H9 (cell line): ENCODE measurements around the gene PTPRQ. TPM values are rescaled to one million over a fixed set of nuclear protein-coding genes. Genes with fewer than 3 reads are reported as not detected.

Source experiments
- DNase-seq: peaks from one replicate; pipeline ENCODE4 v3.0.0-alpha.2; 2017
- H2AFZ ChIP-seq: one replicate; pipeline ENCODE4 v1.6.1; 2013; ENCODE audit warnings: mild to moderate bottlenecking, low read length, control low read depth, moderate library complexity
- H2AK5ac ChIP-seq: 2 replicates; pipeline ENCODE4 v1.6.1; 2013; ENCODE audit warnings: low read length, control low read depth, mixed read lengths; ENCODE audit not compliant: insufficient read length
- H2BK120ac ChIP-seq: one replicate; pipeline ENCODE4 v1.6.1; 2013; ENCODE audit warnings: low read depth, mild to moderate bottlenecking, low read length, control low read depth, inconsistent platforms; ENCODE audit not compliant: poor library complexity, severe bottlenecking
- H2BK12ac ChIP-seq: 2 replicates; pipeline ENCODE4 v1.6.1; 2013; ENCODE audit warnings: low read length, control low read depth, mixed read lengths, low read depth; ENCODE audit not compliant: insufficient read length
- H2BK15ac ChIP-seq: 2 replicates; pipeline ENCODE4 v1.6.1; 2013; ENCODE audit warnings: low read depth, low read length, control low read depth
- H2BK20ac ChIP-seq: one replicate; pipeline ENCODE4 v1.6.1; 2013; ENCODE audit warnings: low read depth, mild to moderate bottlenecking, low read length, control low read depth, inconsistent platforms; ENCODE audit not compliant: poor library complexity, severe bottlenecking
- H2BK5ac ChIP-seq: 2 replicates; pipeline ENCODE4 v1.6.1; 2013; ENCODE audit warnings: low read length, control low read depth, mixed read lengths; ENCODE audit not compliant: insufficient read length
- H3K14ac ChIP-seq: 2 replicates; pipeline ENCODE4 v1.6.1; 2013; ENCODE audit warnings: low read length, control low read depth; ENCODE audit not compliant: insufficient read depth
- H3K18ac ChIP-seq: 2 replicates; pipeline ENCODE4 v1.6.1; 2013; ENCODE audit warnings: low read depth, mild to moderate bottlenecking, mixed read lengths, low read length, control low read depth; ENCODE audit not compliant: insufficient read length
- H3K23ac ChIP-seq: 2 replicates; pipeline ENCODE4 v1.6.1; 2013; ENCODE audit warnings: low read length, control low read depth, mixed read lengths, low read depth; ENCODE audit not compliant: insufficient read length
- H3K23me2 ChIP-seq: 2 replicates; pipeline ENCODE4 v1.6.1; 2013; ENCODE audit warnings: low read depth, mild to moderate bottlenecking, mixed read lengths, low read length, control low read depth; ENCODE audit not compliant: insufficient read length, poor library complexity, severe bottlenecking
- H3K27ac ChIP-seq: 2 replicates; pipeline ENCODE4 v1.5.1; 2013; ENCODE audit warnings: low read length, control low read depth, mixed read lengths, low read depth; ENCODE audit not compliant: insufficient read length
- H3K27me3 ChIP-seq: 2 replicates; pipeline ENCODE4 v1.6.1; 2013; ENCODE audit warnings: low read length, control low read depth, inconsistent platforms; ENCODE audit not compliant: insufficient read depth
- H3K4ac ChIP-seq: 2 replicates; pipeline ENCODE4 v1.6.1; 2013; ENCODE audit warnings: low read depth, mild to moderate bottlenecking, control low read depth, inconsistent platforms, low read length, moderate library complexity
- H3K4me1 ChIP-seq: 2 replicates; pipeline ENCODE4 v1.6.1; 2013; ENCODE audit warnings: low read length, control low read depth, inconsistent platforms; ENCODE audit not compliant: insufficient read depth
- H3K4me2 ChIP-seq: 2 replicates; pipeline ENCODE4 v1.6.1; 2013; ENCODE audit warnings: low read length, control low read depth, mixed read lengths; ENCODE audit not compliant: insufficient read length, insufficient read depth
- H3K56ac ChIP-seq: 2 replicates; pipeline ENCODE4 v1.6.1; 2013; ENCODE audit warnings: low read depth, mild to moderate bottlenecking, mixed read lengths, low read length, control low read depth; ENCODE audit not compliant: insufficient read length
- H3K79me1 ChIP-seq: 2 replicates; pipeline ENCODE4 v1.6.1; 2013; ENCODE audit warnings: low read depth, mild to moderate bottlenecking, moderate library complexity, low read length, control low read depth, inconsistent platforms; ENCODE audit not compliant: insufficient read depth, poor library complexity, severe bottlenecking
- H3K79me2 ChIP-seq: 2 replicates; pipeline ENCODE4 v1.6.1; 2013; ENCODE audit warnings: low read length, control low read depth, inconsistent platforms; ENCODE audit not compliant: insufficient read depth
- H3K9ac ChIP-seq: 2 replicates; pipeline ENCODE4 v1.6.1; 2013; ENCODE audit warnings: low read length, control low read depth, mixed read lengths; ENCODE audit not compliant: insufficient read length; ENCODE audit errors: extremely low read depth
- H3K9me3 ChIP-seq: one replicate; pipeline ENCODE4 v1.6.1; 2013; ENCODE audit warnings: low read depth, low read length, inconsistent platforms; ENCODE audit not compliant: control insufficient read depth
- H3T11ph ChIP-seq: one replicate; pipeline ENCODE4 v1.6.1; 2013; ENCODE audit warnings: mild to moderate bottlenecking, low read length, control low read depth, inconsistent platforms
- H4K20me1 ChIP-seq: one replicate; pipeline ENCODE4 v1.6.1; 2013; ENCODE audit not compliant: control insufficient read depth, insufficient read length, insufficient read depth
- H4K5ac ChIP-seq: 2 replicates; pipeline ENCODE4 v1.6.1; 2013; ENCODE audit warnings: low read depth, mild to moderate bottlenecking, mixed read lengths, low read length, control low read depth; ENCODE audit not compliant: insufficient read length
- H4K8ac ChIP-seq: replicated peaks from 2 replicates; pipeline ENCODE4 v1.6.1; 2013; ENCODE audit warnings: low read length, control low read depth, mixed read lengths, low read depth; ENCODE audit not compliant: insufficient read length
- H4K91ac ChIP-seq: 2 replicates; pipeline ENCODE4 v1.6.1; 2013; ENCODE audit warnings: low read depth, mild to moderate bottlenecking, moderate library complexity, mixed read lengths, low read length, control low read depth; ENCODE audit not compliant: insufficient read length
- H3K27ac Mint-ChIP-seq, 3 experiments: 2 replicates in 2 of 3; 3 replicates in 1 of 3; pipeline ENCODE4 v1.8.0; 2020 to 2021; ENCODE audit warnings: mixed read lengths in 3 of 3, mild to moderate bottlenecking in 1 of 3, moderate library complexity in 1 of 3
- H3K27me3 Mint-ChIP-seq: 2 replicates; pipeline ENCODE4 v1.8.0; 2021; ENCODE audit warnings: low read depth, mild to moderate bottlenecking, moderate library complexity, mixed read lengths
- H3K36me3 Mint-ChIP-seq, 3 experiments: 2 replicates in 2 of 3; 3 replicates in 1 of 3; pipeline ENCODE4 v1.8.0; 2020 to 2021; ENCODE audit warnings: low read depth in 3 of 3, mixed read lengths in 3 of 3; ENCODE audit not compliant: insufficient read depth in 1 of 3
- H3K4me1 Mint-ChIP-seq, 2 experiments: 2 replicates each; pipeline ENCODE4 v1.8.0; 2020; ENCODE audit warnings: mixed read lengths in 2 of 2
- H3K4me3 Mint-ChIP-seq, 2 experiments: 2 replicates in 1 of 2; 3 replicates in 1 of 2; pipeline ENCODE4 v1.8.0; 2020 to 2021; ENCODE audit warnings: mild to moderate bottlenecking in 2 of 2, mixed read lengths in 2 of 2, moderate library complexity in 1 of 2
- H3K9me3 Mint-ChIP-seq, 2 experiments: 2 replicates in 1 of 2; 3 replicates in 1 of 2; pipeline ENCODE4 v1.8.0; 2020; ENCODE audit warnings: mild to moderate bottlenecking in 2 of 2, mixed read lengths in 2 of 2, moderate library complexity in 1 of 2
- WGBS: extraction: QIAGEN DNeasy Blood & Tissue Kit; methylation state at CpG from one replicate; pipeline ENCODE4 v1.1.7; 2013; ENCODE audit warnings: missing lambda C conversion rate, low lambda C conversion rate, mixed read lengths; ENCODE audit not compliant: insufficient read length; ENCODE audit errors: extremely low coverage; 5-methylcytosine and 5-hydroxymethylcytosine counted together
- total RNA-seq: library from RNA; stranded (reverse); gene quantifications from 2 replicates; pipeline ENCODE4 v1.2.1, GENCODE V29; 2021
- TF ChIP-seq, protein P1 (sequence below): fragments of 200-600 bp; sonication (generic); conservative IDR thresholded peaks from 3 replicates; pipeline ENCODE4 v1.8.0; 2021; ENCODE audit warnings: antibody characterized with exemption, mild to moderate bottlenecking

Gene PTPRQ
- total RNA-seq, 1 experiment from 2014 or later = not detected

DNA sequence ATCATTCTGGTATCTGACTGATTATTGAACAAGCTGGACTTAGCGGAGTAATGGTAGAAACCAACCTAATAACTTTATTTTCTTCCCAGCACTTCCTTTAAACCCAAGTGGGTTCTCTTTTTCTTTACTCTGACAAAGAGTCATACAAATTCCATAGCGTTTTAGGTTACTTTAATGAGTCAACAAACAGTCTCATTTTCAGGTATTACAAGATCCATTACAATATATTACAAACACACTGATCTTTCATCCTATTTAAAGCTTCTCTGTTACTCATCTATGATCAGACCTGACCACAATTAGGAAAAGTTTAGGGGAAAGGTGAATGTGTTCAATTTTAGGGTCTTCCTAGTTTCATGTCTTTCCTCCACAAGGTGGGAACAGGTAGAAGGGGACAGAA is 39.4 kb upstream of the PTPRQ start:
- H4K5ac ChIP-seq = no peak overlapping the region
- peaks cover 2 to 4% of the 10 kb centered on the region in 2 experiments; a peak in 2 of 4 replicates for H3K4me1 Mint-ChIP-seq
- no peaks in the 10 kb centered on the region; the same call in 1 of the 2 replicates for H3K27me3 Mint-ChIP-seq

More for the DNA sequence above, 39.4 kb upstream of the PTPRQ start:
- Histone ChIP-seq H2BK120ac (no peak overlapping the region), H3K4me1 (no peaks in the 10 kb centered on the region), H3T11ph (no peak overlapping the region), H3K4ac (no peak overlapping the region), H3K23ac (no peak overlapping the region), H3K27ac (no peak overlapping the region), H2BK5ac (no peak overlapping the region), H3K9ac (no peak overlapping the region), H2AFZ (no peak overlapping the region), H4K8ac (no peak overlapping the region), H4K91ac (no peak overlapping the region), H3K18ac (no peak overlapping the region), H3K23me2 (no peaks in the 10 kb centered on the region), H3K56ac (no peak overlapping the region), H3K27me3 (no peaks in the 10 kb centered on the region), H4K20me1 (no peaks in the 10 kb centered on the region), H2BK12ac (no peak overlapping the region), H2BK15ac (no peak overlapping the region), H3K9me3 (no peaks in the 10 kb centered on the region), H3K14ac (no peak overlapping the region), H3K4me2 (no peak overlapping the region), H2AK5ac (no peak overlapping the region), H2BK20ac (no peak overlapping the region), H3K79me1 (no peaks in the 10 kb centered on the region), H3K79me2 (no peaks in the 10 kb centered on the region)
- Mint-ChIP-seq H3K4me3 (no peak overlapping the region), H3K36me3 (no peaks in the 10 kb centered on the region), H3K9me3 (no peaks in the 10 kb centered on the region), H3K27ac (no peak overlapping the region; a peak in 1 of 7 replicates)
- WGBS = no CpG with 5 or more reads among the region's 2 CpGs
- DNase-seq = no peak
- TF ChIP-seq, protein P1, sequence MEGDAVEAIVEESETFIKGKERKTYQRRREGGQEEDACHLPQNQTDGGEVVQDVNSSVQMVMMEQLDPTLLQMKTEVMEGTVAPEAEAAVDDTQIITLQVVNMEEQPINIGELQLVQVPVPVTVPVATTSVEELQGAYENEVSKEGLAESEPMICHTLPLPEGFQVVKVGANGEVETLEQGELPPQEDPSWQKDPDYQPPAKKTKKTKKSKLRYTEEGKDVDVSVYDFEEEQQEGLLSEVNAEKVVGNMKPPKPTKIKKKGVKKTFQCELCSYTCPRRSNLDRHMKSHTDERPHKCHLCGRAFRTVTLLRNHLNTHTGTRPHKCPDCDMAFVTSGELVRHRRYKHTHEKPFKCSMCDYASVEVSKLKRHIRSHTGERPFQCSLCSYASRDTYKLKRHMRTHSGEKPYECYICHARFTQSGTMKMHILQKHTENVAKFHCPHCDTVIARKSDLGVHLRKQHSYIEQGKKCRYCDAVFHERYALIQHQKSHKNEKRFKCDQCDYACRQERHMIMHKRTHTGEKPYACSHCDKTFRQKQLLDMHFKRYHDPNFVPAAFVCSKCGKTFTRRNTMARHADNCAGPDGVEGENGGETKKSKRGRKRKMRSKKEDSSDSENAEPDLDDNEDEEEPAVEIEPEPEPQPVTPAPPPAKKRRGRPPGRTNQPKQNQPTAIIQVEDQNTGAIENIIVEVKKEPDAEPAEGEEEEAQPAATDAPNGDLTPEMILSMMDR = no peak
